Measurements from ENCODE around the gene MAPK8IP1.
"Not testable (repeated sequence)": the region's sequence is repeated elsewhere in the genome, so short reads cannot be mapped to it uniquely, and the experiment has no call there.

Gene MAPK8IP1

GRCh38 chr11:45894555-45895247, 9.2 kb downstream of the MAPK8IP1 start:
- no peak for DNase-seq

DNA sequence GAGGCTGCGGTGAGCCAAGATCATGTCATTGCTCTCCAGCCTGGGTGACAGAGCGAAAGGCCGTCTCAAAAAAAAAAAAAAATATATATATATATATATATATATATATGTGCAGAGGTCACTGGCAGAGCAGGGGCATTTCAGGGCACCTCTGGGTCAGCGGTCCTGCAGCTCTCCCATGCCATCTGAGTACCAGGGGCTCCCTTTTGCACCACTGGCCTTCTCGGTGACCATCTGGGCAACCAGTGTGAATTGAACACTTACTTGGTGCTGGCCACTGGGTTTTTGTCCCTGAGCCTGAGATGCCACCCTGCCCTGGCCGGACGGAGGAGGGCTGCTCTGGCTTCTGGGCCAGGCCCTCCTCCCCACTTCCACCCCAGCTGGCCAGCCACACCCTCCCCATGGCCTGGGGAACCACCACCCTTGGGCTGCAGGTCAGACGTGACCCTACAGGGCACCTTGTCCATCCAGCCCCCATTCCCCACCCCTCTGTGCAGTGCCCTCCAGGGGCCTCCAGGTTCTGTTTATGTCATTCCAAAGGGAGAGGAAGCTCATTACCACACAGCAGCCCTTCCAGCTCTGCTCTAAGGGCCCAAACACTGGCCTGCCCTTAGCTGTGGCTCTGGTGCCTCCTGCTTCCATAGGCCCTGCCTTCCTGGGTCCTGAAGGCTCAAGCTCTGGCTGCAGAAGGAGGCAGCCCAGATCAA, 10.3 kb downstream of the MAPK8IP1 start:
- DNase-seq, result no peak

DNA sequence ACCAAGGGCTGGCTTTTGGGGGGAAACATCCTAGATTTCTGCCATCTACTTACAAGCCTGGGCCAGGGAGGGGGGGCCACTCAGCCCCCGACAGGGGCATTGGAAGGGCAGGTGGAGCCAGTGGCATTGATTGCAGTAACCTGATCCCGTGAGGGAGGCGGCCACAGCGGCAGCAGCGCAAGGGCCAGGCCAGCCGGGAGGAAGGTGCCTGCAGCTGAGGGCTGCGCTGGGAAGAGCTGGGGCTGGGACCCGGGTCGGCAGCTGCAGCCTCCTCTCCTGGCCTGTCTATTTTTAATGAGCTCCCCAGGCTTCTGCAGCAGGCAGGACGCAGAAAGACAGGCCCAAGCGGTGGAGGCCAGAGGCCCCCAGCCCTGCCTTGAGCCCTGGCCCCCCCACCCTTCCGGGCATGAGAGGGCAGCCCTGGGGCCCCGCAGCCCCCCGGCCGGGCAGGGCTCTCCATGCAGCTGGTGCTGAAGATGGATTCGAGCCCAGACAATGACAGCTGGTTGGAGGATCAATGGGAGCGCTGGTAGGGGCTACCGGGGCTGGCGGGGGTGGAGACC, 11.1 kb downstream of the MAPK8IP1 start:
- DNase-seq, result peak; percentile 49

- DNase-seq, result no peak
Measured at GRCh38 chr11:45897556-45897955, 12.1 kb downstream of the MAPK8IP1 start.

DNA sequence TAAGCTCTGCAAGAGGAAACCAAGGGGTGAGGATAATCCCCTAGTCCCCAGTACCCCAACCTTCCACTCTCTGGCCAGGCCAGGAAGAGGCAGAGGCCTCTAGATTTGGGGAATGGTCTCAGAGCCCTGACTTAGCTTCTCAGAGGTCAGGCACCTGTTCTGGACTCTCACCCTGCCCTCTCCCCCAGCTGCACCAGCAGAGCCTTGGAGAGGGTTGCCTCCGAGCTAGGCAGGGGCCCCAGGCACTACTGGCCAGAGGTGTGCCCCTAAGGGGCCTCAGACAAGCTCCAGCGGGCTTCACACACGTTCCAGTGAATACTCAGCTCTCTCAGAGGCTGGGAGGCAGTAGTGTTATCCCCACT, 13.6 kb downstream of the MAPK8IP1 start:
- no peak for DNase-seq

DNA sequence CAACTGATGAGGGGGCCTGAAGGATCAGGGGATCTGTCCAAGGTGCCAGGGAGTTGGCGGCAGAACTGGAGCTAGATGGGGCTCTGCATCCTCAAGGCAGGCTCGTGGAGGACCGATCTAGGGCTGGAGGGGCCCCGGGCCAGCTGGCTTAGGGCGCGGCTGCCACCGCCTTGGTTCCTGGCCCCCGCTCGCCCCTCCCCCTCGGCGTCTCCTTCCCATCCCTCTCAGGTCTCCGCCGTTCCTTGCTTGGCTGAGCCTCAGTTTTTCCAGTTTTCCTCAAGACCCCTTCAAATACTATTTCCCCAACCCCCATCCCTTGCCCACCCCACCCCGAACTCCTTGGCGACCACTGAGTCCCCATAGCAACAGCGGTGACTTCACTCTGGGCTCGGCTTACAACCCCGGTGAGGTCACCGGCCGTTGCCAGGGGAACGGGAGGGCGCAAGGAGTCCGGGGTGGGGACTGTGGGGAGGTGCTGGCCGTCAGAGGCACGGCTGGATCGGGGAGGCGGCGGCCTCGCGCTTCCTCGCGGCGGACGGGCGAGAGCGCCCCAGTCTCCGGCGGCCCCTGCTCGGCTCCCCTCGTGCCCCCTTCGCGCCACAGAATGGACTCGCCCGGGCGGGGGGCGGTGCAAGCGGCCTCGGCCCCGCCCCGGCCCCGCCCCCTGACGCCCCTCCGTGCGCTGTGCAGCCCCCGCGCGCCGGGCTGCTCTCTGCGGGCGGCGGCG, 14.2 kb downstream of the MAPK8IP1 start:
- DNase-seq, result peak; percentile 54

GRCh38 chr11:45900175-45900800, 14.8 kb downstream of the MAPK8IP1 start:
- not testable (repeated sequence) for DNase-seq

DNA sequence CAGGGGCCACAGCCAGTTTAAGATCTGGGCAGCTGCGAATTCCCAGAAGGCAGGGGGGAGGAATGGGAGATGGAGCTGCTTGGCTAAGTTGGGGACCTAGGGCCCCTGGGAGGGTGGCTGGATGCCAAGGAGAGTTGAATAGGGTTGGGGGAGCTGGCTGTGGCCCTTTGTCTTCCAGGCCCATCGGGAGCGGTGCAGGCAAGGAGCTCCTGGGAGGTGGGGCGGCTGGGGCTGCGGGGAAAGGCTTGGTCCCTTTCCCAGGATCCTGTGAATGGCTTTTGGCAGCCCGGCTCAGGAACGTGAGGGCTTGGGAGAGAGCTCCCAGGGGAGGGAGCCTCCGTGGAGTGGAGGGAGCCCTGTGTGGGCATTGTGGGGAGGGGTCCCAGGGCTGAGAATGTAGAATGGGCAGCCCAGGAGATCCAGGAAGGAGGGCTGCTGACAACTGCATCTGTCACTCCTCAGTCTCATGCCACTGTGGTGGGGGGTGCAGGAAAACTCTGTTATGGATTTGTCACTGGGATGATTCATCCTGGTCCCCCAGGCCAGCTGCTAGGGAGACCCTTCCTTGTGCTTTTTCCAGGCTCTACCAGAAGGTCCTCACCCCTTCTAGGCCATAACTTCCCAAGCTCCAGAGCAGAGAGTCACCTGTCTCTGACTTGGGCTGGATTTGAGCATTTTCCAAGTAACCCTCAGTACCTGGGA, 15.6 kb downstream of the MAPK8IP1 start:
- DNase-seq, result no peak

DNA sequence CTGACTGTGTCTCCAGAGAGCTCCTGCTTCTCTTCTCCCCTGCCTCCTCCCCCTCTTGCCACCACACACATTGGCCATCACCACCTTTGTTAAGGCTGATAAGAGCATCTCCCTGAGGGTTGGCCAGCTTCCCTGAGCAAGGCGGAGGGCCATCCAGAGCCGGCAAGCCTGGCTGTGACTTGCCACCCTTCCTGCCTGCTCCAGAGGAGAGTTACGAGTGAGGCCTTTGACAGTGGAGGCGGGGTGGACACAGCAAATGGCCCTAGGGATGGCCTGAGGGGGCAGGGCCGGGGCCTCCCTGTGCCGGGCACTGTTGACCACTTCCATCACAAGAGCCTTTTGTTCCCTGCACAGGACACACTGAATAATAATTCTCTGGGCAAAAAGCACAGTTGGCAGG, 16.2 kb downstream of the MAPK8IP1 start:
- DNase-seq, result no peak

DNA sequence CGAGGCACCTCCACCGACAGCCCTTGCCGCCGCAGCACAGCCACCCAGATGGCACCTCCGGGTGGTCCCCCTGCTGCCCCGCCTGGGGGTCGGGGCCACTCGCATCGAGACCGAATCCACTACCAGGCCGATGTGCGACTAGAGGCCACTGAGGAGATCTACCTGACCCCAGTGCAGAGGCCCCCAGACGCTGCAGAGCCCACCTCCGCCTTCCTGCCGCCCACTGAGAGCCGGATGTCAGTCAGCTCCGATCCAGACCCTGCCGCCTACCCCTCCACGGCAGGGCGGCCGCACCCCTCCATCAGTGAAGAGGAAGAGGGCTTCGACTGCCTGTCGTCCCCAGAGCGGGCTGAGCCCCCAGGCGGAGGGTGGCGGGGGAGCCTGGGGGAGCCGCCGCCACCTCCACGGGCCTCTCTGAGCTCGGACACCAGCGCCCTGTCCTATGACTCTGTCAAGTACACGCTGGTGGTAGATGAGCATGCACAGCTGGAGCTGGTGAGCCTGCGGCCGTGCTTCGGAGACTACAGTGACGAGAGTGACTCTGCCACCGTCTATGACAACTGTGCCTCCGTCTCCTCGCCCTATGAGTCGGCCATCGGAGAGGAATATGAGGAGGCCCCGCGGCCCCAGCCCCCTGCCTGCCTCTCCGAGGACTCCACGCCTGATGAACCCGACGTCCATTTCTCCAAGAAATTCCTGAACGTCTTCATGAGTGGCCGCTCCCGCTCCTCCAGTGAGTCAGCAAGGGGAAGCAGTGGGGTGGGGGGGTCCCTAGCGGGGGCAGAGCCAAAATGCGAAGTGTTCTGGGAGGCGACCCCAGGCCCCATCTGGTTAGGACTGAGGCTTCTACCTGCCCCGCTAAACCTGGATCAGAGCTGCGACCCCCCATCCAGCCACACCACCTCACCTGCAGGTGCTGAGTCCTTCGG, 17.3 kb downstream of the MAPK8IP1 start:
- DNase-seq, result no peak

GRCh38 chr11:45904309-45904915, 19.0 kb downstream of the MAPK8IP1 start:
- no peak for DNase-seq

GRCh38 chr11:45905095-45905494, 19.6 kb downstream of the MAPK8IP1 start:
- DNase-seq, result no peak

DNA sequence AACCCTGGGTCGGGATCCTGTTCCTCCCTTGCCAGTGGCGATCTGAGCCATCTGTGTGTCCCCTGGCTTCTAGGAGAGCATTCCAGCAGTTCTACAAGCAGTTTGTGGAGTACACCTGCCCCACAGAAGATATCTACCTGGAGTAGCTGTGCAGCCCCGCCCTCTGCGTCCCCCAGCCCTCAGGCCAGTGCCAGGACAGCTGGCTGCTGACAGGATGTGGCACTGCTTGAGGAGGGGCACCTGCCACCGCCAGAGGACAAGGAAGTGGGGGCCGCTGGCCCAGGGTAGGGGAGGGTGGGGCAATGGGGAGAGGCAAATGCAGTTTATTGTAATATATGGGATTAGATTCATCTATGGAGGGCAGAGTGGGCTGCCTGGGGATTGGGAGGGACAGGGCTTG, 20.1 kb downstream of the MAPK8IP1 start:
- DNase-seq, result not testable (repeated sequence)

GRCh38 chr11:45906096-45906682, 20.7 kb downstream of the MAPK8IP1 start:
- DNase-seq, result no peak

DNA sequence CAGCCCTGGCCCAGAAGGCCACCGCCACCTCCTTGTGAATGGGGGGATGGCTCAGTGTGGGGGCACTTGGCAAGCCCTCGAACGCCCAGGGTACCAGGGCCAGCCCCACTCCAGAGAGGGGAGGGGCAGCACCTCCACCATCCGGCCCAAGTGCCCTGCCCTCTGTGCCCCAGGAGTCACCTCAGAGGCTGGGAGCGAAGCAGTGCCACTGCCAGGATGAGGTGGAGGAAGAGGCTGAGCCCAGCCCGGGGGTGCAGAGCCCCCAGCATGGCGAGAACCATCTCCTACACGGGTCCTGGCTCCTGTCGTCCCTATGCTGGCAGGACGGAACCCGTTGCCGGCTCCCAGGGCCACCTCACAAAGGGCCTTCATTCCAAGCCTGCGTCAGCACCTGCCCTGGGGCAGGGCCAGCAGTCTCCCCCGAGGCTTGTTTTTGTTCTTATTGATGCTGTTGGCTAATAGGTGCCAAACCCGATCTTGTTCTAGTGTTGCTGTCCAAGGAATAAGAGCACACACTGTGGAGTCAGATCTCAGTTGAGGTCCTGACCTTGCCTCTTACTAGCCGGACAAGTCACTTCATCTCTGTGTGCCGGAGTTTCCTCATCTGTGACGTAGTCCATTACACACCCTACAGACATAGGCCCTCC, 21.6 kb downstream of the MAPK8IP1 start, which contains the start of gene FREY1:
Gene FREY1 (minus strand): TSS at position 307 of the 647 bp plus-strand sequence. CDS start 26 bp downstream, at position 281.
- no peak for DNase-seq

GRCh38 chr11:45907911-45908370, 22.5 kb downstream of the MAPK8IP1 start:
- no peak for DNase-seq

DNA sequence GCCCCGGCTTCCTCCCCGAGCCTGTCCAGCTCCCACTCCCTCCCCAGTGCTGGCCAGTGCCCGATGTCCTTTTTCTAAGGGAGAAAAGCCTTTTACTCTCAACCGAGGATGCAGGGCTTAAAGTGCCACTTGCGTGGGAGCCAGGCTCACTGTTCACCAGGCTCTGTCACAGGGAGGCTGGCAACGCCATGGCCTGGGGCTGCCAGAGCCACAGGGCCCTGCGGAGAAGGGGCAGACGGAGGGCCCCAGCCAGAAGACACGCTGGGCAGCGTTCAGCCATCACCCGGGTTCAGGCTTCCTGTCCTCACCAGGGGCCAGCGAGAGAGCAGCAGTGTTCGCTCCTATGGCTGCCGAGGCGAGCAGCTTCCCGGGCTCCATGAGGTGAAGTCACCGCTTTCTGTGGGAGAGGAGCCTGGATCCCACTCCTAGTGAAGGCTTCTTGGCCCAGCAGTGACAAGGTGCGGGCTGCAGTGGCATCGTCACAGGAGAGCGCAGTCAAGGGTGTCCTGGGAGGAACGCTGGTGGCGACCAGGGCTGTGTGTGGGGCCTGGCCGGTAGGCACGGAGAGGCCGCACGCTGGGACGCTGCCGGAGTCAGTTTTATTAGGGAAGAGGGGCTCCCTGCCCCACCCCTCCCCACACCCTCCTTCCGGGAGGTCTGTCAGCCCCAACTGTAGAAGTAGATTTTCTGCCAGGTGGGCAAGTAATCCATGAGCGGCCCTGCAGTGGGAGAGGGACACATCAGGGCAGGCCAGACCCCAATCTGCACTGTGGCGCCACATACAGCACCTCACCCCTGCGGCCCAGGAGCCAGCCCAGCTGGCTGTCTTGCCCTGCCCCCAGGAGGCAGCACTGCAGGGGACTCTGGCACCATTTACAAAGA, 24.4 kb downstream of the MAPK8IP1 start:
- DNase-seq, result no peak

- no peak for DNase-seq
Measured at GRCh38 chr11:45910623-45911022, 25.2 kb downstream of the MAPK8IP1 start.

DNA sequence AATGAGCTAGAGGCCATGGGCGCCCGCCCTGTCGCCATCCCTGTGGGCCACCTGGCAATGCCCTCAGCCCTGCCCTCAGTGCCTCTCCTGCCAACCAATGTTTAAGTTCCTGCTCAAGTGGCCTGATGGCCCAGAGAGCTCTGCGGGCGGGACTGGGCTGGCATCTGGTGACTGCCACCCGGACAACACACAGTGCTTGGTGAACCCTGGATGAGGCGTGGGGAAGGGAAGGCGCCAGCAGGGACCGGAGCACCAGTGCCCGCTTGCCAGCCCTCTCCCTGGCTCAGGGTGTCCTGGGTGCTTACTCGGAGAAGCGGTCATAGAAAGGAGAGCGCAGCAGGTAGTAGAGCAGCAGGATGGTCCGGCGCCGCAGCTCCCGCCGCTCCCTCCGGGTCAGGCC, 28.1 kb downstream of the MAPK8IP1 start:
- DNase-seq, result no peak

All from NCI-H510A (cell line).